AG09309 (cell line): ENCODE results near the gene PER2.

Source experiments
- DNase-seq: peaks from one replicate; pipeline ENCODE4 v3.0.0-alpha.2; 2010; ENCODE audit warnings: low read depth
- H3K4me3 ChIP-seq: 2 replicates; pipeline ENCODE4 v1.5.1; 2011; ENCODE audit warnings: mild to moderate bottlenecking, low read depth, low read length, moderate library complexity; ENCODE audit not compliant: control insufficient read depth
- CTCF ChIP-seq: IDR thresholded peaks from 2 replicates; pipeline ENCODE4 v1.5.1; 2011; ENCODE audit warnings: mild to moderate bottlenecking, low read depth, low read length, inconsistent platforms; ENCODE audit not compliant: insufficient read depth, control insufficient read depth; ENCODE audit errors: missing control alignments

PER2 gene

DNA sequence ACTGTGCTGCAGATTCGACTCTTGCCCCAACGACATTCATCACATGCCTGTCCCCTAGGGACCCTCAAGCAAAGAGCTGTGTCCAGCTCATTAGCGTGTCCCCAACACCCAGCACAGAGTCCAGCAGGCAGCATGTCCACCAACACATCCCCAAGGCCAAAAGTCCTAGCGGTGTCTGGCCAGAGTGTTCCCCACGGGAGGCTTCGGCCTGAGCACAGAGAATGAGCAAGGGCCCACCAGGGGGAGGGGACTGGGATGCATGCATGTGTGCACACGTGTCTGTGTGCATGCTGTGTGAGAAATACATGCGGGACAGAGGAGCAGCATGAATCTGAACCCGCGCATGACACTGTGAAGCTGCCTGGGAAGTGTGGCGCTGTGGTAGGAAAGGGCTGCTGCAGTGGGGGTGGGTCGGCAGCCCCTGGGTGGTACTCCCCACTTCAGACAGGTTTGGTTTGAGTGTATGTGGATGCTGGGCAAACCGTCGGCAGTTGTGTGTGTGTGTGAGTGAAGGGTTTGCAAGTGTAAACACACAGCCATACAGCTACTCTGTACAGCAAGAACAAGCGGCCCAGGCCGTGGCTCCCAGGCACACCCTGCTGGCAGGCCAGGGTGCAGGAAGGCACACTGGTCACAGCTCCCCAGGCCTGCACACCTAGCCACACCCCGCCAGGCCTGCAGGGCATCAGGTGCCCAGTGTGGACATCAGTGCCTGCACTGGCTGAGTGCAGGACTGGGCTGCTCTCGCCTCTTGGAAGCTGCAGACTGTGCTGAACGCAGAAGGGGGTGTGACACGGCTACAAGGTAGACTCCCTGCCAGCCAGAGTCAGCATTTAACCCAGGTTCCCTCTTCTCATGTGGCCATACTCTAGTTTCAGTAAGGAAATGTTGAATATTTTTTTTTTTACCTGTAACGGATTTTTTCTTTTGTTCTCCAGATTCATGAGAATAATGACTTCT is 29.1 kb downstream of the PER2 start:
- no peak for TF ChIP-seq CTCF
- H3K4me3 ChIP-seq = no peak overlapping the region
- no peak for DNase-seq

- no peak for TF ChIP-seq CTCF
- H3K4me3 ChIP-seq = no peak overlapping the region
- no peak for DNase-seq
These were observed 30.4 kb downstream of the PER2 start for GRCh38 chr2:238257786-238258700.

- peak; percentile 65 for TF ChIP-seq CTCF
- H3K4me3 ChIP-seq = no peak overlapping the region
- DNase-seq = no peak
These were observed 31.8 kb downstream of the PER2 start for GRCh38 chr2:238256594-238257104.

DNA sequence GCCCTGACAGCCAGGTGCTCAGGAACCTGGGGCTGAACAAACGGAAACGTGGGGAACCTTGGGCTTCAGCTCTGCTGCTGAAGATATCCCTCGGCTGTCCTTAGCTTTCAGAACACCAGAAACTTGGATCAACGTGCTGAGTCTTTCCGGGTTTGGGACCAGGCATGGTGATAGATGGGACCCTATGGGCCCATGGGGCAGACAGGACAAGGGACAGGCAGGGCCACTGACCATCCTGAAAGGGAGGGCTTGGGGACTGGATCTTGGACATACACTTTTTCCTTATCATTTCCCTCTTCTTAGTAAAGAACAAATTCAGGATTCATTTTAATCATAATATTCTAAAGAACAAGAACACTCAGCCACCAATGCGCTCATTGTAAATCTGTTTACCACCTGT is 32.3 kb downstream of the PER2 start:
- TF ChIP-seq CTCF = no peak
- DNase-seq = no peak
- H3K4me3 ChIP-seq = no peak overlapping the region

DNA sequence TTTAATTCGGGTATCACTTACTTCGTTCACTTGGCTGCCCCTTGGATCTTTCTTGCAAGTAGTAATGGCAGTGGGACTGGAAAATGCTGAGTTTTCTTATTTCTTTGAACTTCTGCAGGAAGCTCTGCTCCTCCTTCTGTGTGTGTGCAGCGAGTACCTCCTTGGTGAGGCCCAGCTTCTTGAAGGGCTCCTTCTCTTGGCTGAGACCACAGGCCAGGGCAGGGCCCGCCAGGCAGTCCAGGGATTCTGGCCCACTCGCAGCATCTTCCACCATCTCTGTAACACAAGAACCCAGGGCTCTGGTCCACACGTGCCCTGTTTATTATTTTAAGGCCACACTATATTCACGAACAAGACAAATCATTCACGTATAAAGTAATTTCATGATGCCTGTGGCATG is 32.8 kb downstream of the PER2 start:
- no peak for DNase-seq
- no peak for TF ChIP-seq CTCF
- no peak overlapping the region for H3K4me3 ChIP-seq

DNA sequence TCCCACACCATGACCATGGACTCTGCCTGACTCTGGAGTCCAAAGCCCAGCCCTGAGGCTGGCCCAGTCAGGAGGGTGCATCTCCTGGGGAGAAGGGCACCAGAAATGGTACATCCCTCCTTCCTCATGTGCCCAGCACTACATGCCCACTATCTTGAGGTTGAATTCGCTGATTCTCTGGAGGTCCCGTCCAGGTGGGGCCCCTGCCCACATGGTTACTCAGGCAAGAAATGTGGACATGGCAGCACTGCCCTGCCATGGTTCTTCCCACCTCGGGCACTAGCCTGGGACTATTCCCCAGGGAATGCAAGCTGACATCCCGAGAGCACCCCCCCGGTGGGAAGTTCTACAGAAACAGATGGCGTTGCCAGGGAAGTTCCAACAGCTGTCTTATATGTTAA is 33.3 kb downstream of the PER2 start:
- no peak overlapping the region for H3K4me3 ChIP-seq
- DNase-seq = no peak
- no peak for TF ChIP-seq CTCF
